Iris pigment epithelial cell (primary cell): Measurements from ENCODE around the gene EN2.
A peak's percentile ranks its signal among the peaks of the same experiment; 100 is the strongest.

ENCODE experiments used
- DNase-seq: peaks from one replicate; pipeline ENCODE4 v3.0.0-alpha.2; 2011; ENCODE audit warnings: low read depth

The EN2 gene

DNA sequence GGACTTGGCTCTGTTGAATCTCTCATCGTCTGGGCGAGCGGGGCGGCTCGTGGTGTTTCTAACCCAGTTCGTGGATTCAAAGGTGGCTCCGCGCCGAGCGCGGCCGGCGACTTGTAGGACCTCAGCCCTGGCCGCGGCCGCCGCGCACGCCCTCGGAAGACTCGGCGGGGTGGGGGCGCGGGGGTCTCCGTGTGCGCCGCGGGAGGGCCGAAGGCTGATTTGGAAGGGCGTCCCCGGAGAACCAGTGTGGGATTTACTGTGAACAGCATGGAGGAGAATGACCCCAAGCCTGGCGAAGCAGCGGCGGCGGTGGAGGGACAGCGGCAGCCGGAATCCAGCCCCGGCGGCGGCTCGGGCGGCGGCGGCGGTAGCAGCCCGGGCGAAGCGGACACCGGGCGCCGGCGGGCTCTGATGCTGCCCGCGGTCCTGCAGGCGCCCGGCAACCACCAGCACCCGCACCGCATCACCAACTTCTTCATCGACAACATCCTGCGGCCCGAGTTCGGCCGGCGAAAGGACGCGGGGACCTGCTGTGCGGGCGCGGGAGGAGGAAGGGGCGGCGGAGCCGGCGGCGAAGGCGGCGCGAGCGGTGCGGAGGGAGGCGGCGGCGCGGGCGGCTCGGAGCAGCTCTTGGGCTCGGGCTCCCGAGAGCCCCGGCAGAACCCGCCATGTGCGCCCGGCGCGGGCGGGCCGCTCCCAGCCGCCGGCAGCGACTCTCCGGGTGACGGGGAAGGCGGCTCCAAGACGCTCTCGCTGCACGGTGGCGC is at the start of gene EN2:
EN2 (plus strand) TSS at position 19 of the 767 bp plus-strand sequence; CDS start at position 268, 249 bp downstream.
- no peak for DNase-seq

DNA sequence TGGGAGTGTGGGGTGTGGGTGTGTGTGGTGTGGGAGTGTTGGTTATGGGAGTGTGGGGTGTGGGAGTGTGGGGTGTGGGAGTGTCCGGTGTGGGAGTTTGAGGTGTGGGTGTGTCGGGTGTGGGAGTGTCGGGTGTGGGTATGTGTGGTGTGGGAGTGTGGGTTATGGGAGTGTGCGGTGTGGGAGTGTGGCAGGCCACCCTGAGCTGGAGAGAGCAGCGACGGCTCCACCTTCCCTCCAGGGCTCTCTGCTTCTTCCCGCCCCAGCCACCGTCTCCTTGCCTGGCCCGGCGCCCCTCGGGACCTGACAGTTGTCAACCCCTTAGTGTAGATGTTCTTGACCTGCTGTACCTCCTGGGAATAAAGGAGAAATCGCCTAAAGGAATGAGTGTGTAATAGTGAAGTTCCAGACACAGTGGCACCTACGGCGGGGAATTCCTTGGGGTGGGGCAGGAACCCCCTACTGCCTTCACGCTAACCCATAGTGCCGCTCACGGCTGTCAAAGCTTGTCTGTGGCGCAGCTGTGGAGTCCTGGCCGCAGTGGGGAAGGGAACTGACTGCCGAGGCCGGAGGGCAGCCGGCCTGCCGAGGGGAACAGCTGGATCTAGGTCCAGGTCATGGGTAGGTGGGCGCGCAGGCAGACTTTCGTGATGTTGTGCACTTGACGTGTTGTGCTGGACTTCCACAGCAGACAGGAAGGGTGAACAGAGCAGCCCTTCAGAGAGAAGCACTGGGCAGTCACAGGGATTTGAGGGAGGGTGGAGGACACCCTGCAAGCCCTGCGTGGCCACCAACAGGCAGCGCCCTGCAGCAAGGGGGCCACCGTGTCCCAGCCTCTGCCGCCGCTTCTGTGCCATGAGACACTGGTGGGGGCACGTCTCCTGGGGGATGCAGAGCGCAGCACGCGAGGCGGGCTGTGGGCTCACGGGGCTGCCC is 49.0 kb upstream of the EN2 start:
- DNase-seq: no peak

DNA sequence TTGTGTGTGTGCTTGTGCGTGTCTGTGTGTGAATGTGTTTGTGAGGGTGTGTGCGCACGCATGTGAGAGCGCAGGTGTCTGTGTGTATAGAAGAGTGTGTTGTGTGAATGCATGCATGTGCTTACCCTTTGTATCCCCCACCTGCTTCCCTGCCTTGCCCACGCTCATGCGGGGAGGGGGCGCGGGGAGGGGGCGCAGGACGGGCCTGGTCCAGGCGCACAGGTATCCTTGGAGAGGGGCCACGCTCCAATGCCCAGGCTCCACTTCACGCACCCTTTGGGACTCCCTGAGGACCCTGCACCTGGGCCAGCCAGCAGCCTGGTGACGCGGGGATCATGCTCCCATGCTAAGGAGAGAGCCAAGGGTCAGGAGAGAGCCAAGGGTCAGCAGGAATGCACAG is 47.9 kb upstream of the EN2 start:
- DNase-seq: no peak

DNA sequence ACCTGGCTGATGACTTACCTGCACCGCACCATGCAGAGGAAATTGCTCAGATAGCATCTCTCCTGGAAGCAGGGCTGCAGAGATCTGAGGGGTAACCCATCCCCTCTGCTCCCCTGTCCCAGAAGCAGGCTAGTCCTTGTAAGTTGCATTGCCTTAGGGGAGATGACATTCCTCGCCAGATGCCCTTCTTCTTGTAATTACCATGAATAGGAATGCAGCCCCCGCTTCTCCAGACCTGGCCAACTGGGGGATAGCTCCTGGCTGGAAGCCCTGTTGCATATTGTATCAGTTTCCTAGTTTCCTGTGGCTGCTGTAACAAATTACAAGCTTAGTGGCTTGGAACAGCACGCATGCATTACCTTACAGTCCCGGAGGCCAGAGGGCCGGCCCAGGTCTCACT is 47.5 kb upstream of the EN2 start:
- no peak for DNase-seq

DNA sequence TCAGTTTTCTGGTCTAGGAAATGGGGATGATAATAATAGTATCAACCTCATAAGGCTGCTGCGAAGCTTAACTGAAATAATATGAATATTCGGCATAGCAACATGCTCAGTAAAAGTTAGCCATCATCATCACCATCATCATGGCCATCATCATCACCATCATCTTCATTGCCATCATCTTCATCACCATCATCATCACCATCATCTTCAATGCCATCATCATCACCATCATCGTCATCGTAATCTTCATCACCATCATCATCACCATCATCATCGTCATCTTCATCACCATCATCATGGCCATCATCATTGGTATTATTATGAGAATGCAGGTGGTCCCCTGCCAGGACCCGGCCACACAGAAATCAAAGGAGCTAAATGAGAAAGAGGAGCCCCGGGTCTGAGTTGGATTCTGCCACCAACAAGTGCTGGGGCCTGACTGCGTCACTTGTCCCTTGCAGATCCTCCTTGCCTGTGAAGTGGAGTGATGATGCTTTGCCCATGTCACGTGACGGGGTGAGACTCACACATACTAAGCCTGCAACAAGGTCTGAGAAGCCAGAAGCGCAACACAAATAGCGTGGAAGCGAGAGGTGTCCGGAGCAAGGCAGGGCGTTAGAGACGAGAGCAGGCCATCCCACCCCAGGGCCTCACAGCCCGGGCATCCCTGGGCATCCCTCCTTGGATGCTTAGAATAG is 46.1 kb upstream of the EN2 start:
- DNase-seq: no peak

DNA sequence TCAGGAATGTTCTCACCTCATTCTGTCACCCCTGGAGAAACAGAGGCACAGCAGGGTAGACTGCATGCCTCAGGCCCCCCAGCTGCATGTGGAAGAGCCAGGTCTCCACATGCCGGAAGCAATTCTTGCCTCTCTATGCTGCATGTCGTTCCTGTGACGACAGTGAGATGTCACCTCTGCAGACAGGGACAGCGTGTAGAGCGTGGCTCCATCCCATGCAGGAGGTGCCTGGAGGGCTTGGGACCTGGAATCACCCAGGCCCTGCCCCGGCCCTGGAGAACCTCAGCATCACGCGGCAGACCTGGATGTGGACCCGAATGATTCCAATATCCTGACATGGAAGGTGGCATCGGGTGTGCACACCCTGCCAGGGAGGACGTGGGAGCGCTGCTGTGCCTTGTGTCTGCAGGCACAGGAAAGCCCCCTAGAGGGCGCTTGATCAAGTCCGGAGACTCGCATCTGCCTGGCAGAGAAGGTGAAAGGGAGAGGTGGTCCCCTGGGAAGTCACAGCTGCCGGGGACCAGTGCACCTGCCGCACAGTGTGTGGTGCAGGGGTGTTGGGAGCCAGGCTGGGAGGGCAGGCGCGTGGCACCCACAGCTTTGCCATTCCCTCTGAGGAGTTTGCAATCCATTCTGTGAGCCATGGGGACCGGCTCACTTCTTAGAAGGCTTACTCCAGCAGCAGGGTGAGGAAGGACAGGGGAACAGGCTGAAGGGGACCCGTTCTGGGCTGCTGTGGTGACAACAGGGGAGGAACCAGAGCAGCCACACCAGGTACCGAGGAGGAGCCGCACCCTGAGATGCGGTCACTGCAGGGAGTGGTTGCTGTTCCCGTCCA is 45.3 kb upstream of the EN2 start:
- peak; percentile 37 for DNase-seq

DNA sequence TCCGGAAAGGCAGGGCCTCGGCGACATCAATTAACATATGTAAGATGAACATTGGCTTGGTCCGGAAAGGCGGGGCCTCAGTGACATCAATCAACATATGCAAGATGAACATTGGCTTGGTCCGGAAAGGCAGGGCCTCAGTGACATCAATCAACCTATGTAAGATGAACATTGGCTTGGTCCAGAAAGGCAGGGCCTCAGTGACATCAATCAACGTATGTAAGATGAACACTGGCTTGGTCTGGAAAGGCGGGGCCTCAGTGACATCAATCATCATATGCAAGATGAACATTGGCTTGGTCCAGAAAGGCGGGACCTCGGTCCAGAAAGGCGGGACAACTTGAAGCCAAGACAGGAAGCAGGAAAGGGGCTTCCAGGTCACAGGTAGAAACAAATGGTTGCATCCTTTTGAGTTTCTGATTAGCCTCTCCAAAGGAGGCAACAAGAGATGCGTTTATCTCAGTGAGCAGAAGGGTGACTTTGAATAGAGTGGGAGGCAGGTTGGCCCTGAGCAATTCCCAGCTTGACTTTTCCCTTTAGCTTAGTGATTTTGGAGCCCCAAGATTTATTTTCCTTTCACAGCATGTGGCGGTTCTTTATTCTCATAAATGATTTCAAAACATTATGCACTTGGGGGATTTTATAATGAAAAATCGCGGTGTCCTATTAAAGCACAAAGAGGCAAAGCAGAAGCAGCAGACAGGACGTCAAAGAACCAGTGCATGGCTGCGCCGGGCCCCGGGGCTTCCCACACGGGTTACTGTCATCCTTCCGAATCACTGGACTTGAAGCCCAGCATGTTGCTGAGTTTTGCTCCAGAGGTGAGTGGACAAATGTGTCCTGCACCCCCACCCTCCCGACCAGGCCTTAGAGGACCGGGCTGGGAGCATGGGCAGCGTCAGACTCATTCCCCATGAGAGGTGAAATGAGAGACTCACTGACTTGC is 43.1 kb upstream of the EN2 start:
- DNase-seq: no peak

DNA sequence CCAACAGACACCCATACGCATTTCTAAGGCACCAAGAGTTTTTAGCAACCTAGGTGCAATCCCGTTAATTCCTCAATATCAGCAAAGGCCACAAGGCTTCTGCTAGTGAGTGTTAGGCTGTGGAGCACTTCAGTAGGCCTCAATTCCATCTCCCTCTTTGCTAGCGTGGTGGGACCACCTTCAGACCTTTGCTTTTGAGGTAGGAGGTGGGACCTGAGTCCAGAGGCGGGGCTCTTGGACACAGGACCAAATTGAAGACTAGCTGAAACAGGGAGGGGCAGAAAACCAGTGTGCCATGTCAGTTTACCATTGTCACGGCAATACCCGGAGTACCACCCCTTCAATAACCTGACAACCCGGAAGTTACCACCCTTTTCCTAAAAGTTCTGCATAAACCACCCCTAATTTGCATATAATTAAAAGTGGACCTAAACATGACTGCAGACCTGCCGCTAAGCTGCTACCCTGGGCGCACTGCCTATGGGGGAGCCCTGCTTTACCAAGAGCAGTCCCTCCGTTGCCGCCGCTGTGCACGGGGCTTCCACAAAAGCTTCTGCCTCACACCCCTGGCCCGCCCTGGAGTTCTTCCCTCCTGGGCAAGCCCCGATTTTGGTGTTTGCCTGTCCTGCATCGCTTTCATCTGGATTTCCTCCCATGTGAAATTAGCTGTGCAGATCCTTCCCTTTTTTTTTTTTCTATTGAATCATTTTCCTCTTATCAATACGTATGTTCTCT is 41.1 kb upstream of the EN2 start:
- DNase-seq: no peak

DNA sequence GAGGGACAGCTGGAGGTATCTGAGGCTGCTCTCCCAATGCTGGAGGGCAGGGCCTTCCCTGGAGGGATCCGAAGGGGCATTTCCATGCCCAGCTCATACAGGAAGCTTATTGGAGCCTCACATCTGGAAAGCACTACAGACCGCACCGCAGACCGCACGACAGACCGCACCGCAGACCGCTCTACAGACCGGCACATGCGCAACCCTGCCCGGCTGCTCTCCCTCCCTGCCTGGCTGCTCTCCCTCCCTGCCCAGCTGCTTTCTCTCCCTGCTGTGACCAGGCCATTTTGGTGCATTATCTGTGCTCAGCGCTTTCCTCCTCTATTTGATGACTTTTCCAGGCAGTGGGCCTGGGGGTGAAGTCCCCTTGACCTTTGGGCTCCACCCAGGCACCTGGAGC is 39.6 kb upstream of the EN2 start:
- DNase-seq: no peak

DNA sequence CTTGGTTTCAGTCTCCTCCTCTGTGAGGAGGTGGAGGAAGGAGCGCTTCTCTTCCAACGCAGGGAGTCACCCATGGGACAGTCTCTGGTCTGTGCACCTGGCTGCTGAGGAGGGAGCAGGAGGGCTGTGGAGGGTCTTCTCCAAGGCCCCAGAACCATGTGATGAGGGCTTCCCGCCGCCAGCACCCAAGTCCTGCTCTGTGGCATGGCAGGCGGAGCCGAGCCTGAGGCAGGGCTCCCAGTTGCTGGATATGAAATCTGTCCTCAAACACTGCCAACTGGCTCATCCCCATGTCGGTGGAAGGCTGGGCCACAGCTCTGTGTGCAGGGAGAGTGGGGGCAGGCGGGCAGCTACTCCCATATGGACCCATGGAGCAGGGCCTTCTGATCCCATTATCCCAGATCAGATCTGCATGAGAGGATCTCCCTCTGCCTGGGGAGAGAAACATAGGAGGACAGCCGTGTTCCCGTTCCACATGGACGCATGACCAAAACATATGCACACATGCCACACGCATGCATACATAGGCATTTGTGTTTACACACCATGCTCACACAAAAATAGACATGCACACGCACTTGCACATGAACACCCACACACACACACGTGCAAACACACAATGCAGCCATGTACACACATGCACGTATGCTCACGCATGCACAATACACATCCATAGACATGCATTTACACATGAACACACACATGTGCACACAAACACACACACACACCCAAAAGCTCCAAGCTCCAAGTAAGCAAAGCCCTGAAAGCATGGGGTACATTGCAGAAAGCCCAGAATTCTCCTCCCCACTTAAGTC is 38.8 kb upstream of the EN2 start:
- no peak for DNase-seq

DNA sequence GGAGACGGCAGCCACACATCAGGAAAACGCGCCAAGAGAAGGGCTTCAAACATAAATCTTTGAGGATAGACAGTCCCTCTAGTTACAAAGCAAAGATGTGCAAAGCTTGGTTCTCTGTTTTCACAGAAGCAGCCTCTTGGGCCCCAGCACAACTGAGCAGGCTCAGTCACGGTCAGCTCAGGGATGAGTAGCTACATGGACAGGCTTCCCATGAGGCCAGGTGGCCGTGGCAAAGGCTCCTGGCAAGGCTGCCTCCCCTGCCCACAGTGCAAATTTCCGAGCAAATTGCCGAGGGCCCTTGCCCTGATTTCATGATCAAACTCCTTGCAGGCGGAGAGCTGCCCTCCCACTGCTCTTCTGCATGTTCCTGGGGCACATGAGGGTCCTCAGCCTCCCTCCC is 37.8 kb upstream of the EN2 start:
- DNase-seq: no peak

DNA sequence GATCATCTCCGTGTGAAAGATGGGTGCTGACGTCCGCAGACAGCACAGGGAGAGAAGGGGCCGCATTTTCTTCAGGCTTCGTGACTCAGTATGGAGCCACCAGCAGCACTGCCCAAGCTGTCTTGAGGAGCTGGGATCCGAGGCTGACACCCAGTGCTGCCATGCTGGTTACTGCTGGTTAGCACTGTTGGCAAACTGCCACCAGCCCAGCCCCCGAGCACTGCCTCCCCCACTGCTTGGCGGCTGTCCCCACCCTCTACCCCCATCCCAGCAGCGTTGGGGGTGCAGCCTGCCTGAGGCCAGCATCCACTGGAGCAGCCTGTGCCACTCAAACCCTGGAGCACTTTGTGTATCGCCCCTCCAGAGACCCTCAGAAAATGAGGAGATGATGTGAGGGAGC is 35.8 kb upstream of the EN2 start:
- DNase-seq: no peak

DNA sequence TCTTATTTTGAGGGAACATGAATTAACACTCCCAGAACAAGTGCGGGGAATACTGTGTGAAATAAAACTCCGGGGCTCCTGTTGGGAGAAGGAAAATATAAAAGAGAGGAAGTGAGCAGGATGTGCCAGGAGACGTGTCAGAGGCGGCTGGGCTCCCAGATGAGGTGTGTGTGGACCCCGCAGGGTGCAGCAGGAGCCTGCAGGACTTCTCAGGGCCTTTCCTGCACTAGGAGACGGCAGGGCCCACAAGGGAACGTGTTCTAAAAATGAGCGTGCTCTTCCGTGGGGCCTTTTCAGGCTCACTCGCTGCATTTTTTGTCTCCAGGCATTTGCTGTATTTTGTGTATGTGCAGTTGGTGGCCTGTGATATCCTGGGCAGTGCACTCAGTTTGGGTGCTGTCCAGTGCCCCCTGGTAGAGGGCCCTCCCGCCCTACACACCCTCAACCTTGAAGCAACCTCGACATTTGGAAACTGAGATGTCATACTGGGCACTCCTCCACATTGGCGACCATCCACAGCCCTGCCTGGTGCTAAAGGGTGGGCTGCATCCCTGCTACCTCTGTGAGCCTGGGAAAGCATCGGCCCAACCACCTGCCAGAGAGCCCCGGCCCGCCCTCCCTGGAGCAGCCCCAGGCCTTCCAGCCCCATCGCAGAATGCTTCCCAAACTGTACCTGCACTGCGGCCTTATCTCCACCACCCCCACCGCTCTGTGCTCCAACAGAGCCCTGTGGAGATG is 35.2 kb upstream of the EN2 start:
- no peak for DNase-seq

DNA sequence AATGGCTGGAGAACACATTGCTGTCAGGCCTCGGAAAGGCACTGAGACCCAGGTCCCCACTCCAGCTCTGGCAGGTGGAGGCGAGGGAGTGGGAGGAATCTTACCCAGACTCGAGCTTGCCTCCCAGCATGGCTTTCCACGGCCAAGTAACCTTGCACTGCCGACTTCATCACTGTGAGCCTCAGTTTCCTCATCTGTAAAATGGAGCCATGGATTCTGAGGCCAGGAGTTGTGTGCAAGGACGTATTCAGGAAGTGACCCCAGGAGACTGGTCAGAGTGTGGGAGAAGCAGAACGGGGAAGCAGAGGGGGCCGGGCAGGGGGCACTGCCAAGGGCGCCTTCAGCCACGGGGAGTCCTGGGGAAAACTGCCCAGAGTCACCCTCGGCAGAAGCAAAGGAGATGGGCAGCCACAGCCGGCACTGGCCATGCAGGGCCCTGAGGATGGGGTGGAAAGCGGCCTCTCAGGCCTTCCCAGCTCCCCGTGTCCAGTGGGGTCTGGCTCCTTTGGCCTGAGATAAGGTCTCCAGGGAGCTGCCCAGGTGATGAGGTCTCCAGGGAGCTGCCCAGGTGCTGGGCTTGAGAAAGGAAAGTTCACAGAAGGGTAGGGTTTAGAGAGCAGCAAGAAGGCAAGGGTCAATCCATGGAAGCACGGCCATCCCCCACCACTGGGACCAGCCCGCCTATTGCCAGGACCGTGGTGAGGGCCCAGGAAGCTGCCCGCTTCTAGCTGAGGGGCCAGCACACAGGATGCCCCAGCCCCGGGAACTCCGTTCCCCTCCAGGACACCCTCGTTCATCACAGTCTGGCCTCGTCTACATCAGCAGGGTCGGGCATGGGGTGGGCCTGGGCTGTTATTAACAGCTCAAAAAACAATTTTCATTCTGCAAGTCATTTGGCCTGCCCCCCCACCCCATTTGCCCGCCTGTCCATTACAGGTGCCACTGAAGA is 34.3 kb upstream of the EN2 start:
- DNase-seq: no peak

DNA sequence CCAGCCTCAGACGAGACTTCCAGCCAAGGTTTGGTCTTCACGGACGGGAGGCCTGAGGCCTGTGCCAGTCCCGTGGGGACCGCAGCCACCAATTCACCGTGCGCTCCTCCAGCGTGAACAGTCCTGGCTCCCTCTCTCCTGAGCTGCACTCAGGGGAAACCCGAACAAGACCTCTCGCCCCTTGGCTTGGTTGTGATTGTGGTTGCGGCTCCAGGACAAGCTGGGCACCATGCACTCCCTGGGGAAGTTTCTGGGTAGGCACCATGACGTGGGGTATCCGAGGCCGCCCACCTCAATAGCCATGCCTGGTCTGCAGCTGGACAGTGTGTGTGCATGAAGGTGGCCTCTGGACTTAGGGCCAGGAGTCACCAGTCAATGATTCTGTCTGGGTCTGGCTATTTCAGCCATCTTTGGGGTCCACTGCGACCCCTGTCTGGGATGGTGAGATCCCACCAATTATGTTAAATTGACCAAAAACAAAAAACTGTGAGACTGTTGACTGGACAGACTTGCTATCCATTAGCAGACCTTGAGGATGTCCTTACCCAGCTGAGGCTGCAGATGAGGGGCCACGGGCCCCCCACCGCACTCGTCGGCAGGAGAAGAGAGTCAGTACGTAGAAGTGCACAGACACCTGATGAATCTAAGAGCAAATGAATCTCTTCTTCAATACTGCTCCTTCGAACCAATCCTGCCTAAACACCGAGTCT is 33.5 kb upstream of the EN2 start:
- no peak for DNase-seq

DNA sequence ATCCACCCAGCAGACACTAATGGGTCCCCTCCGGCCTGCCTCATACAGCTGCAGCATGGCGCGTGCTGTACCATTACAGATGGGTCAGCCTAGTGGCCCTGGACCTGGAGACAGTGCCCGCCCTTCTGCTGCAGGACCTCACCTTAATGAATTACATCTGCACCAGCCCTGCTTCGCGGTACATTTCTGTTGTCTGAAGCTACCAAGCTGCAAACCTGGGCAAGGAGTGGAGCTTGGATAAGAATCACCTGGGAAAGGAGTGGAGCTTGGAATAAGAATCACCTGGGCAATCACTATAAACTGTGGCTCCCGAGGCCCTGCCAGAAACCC is 33.0 kb upstream of the EN2 start:
- no peak for DNase-seq

DNA sequence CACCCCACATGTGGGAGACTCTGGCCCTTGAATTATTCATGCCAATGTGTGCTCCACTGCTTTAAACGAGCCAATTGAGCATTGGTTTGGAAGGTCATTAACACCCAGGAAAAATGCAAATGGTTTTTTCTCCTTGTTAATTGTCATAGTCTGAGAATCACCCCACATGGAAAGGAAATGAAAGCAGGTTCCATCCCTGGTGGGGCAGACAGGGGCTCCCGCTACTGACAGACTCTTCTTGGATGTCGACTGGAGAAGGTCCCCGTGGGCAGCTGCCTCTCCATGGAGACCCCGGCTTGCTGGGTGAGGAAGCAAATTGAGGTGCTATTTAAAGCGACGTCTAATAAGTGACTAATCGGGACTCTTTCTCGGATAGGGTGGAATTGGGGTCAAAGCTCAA is 32.0 kb upstream of the EN2 start:
- no peak for DNase-seq
